Measurements from ENCODE around the gene EXOC2.
"Not testable (repeated sequence)": the region's sequence is repeated elsewhere in the genome, so short reads cannot be mapped to it uniquely, and the experiment has no call there.

Gene EXOC2

GRCh38 chr6:710601-711571 lies 17.9 kb upstream of the EXOC2 start:
- DNase-seq (ENCODE audit: low spot score) = peak; percentile 64

GRCh38 chr6:709471-710056 lies 16.6 kb upstream of the EXOC2 start:
- DNase-seq (ENCODE audit: low spot score) = no peak

DNA sequence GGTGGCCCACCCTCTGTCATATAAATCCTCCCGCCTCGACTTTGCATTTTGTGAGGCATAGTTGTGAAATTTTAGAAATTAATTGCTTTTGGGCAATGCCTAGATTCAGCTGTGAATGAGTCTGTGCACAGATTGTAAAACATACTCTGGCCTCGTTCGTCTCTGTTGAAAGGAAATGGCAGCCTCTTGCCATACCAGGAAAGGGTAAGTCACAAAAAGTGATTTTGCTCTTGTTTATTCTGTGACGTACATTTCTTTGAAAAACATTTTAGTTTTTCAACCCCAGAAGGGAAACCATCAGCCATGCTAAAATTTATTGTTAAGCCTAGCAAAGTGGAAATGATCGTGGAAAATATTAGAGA lies 15.3 kb upstream of the EXOC2 start:
- no peak for DNase-seq (ENCODE audit: low spot score)

GRCh38 chr6:707576-708236 lies 14.8 kb upstream of the EXOC2 start:
- no peak for DNase-seq (ENCODE audit: low spot score)

DNA sequence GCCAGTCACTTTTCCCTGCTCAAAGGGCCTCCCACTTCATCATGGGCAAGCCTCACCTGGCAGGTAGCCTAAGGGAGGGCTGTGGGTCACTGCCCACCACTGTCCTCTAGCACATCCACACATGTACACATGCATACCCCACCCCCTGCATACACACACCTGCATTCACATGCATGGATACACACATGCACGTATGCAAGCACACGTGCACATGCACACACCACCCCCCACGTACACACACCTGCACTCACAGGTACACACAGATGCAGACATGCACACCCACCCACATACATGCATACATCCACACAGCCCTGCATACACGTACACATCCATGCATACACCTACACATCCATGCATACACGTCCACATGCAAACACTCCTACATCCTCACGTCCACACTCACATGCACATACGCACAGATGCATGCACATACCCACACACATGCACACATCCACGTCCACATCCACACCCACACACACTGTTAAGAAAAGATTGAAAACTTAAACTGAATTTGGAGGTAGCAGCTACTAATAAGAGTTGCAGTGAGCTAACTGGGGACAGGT lies 14.0 kb upstream of the EXOC2 start:
- DNase-seq (ENCODE audit: low spot score) = no peak

DNA sequence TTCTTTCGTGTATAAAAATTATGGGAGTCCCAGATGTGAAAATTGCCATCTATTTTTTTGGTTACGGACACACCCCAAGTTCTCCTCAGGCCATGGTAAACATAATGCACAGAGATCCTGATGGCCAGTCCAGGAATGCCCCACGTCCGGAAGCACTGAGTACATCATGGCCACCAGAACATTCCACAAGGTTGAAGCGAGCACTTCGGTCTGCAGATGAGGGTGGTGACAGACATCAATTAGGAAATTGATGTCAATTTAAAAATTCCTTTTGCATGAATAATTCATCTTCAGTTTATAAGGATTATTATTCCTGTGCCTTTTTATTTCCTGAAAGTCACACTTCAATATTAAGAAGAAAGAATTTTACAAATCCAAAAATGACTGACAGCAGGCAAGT lies 13.2 kb upstream of the EXOC2 start:
- no peak for DNase-seq (ENCODE audit: low spot score)

- no peak for DNase-seq (ENCODE audit: low spot score)
Measured at GRCh38 chr6:705047-705446, 12.1 kb upstream of the EXOC2 start.

DNA sequence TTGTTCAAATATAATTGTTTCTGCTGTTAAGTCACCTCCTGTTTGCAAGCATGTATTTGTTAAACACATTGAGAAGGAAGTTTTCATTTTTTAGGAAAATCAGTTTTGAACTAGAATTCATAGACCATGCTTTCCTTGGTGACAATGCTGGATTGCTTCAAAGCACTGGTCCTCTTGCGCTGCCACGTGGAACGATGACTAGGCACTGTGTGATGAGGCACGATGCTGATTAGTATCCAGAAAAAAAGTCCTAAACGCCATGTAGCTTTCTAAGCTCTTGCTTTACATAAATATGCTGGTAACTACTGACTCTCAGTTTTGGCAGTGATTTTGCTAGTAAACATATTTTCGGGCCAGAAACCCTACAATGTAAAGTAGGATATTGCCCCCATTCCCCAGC lies 11.1 kb upstream of the EXOC2 start:
- DNase-seq (ENCODE audit: low spot score) = no peak

DNA sequence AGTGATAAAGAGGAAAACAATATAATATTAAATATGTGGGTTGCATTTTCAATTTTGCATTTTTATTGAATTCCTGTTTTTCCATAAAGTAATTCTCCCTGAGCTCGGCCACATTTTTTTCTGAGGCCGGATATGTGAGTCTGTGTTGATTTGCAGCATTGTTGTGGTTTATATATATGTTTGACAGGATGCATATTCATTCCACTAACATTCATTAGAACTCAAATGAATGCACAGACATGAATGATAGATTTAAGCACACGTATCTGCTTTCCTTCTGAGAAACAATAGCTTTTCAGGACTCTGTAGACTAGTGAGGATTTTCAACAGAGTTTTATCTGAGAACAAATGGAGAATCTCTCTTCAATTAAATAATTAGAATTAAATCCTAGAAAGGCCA lies 10.6 kb upstream of the EXOC2 start:
- no peak for DNase-seq (ENCODE audit: low spot score)

- DNase-seq (ENCODE audit: low spot score) = no peak
Measured at GRCh38 chr6:701700-702479, 9.0 kb upstream of the EXOC2 start.

- DNase-seq (ENCODE audit: low spot score) = no peak
Measured at GRCh38 chr6:701215-701614, 8.3 kb upstream of the EXOC2 start.

- no peak for DNase-seq (ENCODE audit: low spot score)
Measured at GRCh38 chr6:700490-700889, 7.6 kb upstream of the EXOC2 start.

- DNase-seq (ENCODE audit: low spot score) = no peak
Measured at GRCh38 chr6:699319-699718, 6.4 kb upstream of the EXOC2 start.

- DNase-seq (ENCODE audit: low spot score) = not testable (repeated sequence)
Measured at GRCh38 chr6:694431-695126, 1.6 kb upstream of the EXOC2 start.

- DNase-seq (ENCODE audit: low spot score) = no peak
Measured at GRCh38 chr6:693723-694009, 727 bp upstream of the EXOC2 start.

GRCh38 chr6:692356-692851 lies 535 bp downstream of the EXOC2 start:
- peak; percentile 78 for DNase-seq (ENCODE audit: low spot score)

DNA sequence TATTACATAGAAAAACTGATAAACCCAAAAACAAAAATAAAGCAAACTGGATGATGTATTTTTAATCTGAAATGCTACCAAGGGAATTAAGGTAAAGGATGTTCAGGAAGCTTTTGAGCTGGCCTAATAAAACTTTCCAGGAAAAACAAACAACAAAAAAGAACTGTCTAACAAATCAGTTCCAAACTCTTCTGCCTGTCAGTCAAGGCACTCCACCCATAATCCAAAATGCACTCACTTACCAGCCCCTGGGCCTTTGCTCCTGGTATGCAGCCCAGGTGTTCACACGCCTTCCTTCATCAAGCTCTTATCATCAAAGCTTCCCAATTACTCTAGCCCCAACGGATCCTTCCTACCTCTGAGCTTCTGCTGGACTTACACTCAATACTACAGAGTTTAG lies 3.7 kb downstream of the EXOC2 start:
- DNase-seq (ENCODE audit: low spot score) = no peak

GRCh38 chr6:686497-686896 lies 6.4 kb downstream of the EXOC2 start:
- no peak for DNase-seq (ENCODE audit: low spot score)

DNA sequence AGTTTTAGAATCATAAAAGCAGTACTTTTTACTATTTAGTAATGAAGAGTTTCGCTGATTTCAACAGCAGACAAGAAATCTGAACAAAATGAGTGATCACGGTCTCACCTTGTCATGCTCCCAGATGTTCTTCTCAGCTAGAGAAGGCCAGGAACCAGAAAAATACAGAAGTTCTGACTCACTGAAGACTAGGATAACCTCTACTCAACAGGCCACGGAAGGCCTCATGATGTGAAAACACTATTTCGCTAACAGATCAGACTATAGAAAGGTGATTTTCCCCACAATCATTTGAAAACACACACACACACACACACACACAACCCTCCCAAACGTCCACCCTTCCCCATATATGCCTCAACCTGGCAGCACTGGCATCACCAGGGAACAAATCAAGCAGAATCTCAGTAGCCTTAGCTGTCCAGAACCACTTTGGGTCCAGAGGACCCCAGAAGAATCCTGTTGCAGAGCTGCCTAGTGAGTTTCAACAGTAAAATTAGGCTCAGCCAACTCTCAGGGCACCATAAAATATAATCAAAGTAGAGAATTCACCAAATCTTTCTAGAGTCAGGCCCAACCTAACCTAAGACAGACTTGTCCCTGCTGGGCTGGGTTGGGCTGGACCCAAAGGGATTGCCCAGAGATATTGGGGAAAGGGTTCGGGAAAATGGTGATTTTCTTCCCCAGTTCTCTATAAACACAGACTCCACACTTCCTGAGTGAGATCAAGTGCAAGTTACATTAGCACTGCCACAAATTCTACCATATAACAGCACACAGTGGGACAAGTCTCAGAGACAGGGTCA lies 7.9 kb downstream of the EXOC2 start:
- DNase-seq (ENCODE audit: low spot score) = no peak

- no peak for DNase-seq (ENCODE audit: low spot score)
Measured at GRCh38 chr6:683742-684440, 9.0 kb downstream of the EXOC2 start.
